DOHH2 (cell line): Measurements from ENCODE around the gene RNGTT.

Source experiments
- CTCF ChIP-seq: fragments of 200-600 bp; sonication (generic); IDR thresholded peaks from one replicate; pipeline ENCODE4 v1.5.1; 2014; ENCODE audit warnings: antibody characterized with exemption, mild to moderate bottlenecking, low read depth, low read length; ENCODE audit not compliant: poor library complexity, severe bottlenecking
- EZH2phosphoT487 ChIP-seq: fragments of 200-600 bp; sonication (generic); IDR thresholded peaks from 2 replicates; pipeline ENCODE4 v1.6.1; 2017; ENCODE audit warnings: borderline replicate concordance, mild to moderate bottlenecking, antibody characterized with exemption, low read length, moderate library complexity, mixed read lengths

GRCh38 chr6:88865275-88865674 lies 98.1 kb downstream of the RNGTT start:
- no peak for TF ChIP-seq CTCF
- TF ChIP-seq EZH2phosphoT487: no peak
